ENCODE measurements around the gene EID3.

GRCh38 chr12:104339663-104340062 lies 36.1 kb downstream of the EID3 start:
- TF ChIP-seq, protein P1, sequence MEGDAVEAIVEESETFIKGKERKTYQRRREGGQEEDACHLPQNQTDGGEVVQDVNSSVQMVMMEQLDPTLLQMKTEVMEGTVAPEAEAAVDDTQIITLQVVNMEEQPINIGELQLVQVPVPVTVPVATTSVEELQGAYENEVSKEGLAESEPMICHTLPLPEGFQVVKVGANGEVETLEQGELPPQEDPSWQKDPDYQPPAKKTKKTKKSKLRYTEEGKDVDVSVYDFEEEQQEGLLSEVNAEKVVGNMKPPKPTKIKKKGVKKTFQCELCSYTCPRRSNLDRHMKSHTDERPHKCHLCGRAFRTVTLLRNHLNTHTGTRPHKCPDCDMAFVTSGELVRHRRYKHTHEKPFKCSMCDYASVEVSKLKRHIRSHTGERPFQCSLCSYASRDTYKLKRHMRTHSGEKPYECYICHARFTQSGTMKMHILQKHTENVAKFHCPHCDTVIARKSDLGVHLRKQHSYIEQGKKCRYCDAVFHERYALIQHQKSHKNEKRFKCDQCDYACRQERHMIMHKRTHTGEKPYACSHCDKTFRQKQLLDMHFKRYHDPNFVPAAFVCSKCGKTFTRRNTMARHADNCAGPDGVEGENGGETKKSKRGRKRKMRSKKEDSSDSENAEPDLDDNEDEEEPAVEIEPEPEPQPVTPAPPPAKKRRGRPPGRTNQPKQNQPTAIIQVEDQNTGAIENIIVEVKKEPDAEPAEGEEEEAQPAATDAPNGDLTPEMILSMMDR (IDR thresholded peaks at IDR 0.05; ENCODE audit: low read depth, low read length) = 0 out of 2 replicates have a peak, but pooled peaks have one; percentile 6
- no peak for TF ChIP-seq EZH2phosphoT487 (IDR thresholded peaks at IDR 0.05; ENCODE audit: low read depth)
